HepG2 (cell line): Measurements from ENCODE around the gene DCAF7. TPM values are rescaled to one million over a fixed set of nuclear protein-coding genes. Genes with fewer than 3 reads are reported as not detected.

Source experiments
- CREB1 ChIP-seq, 2 experiments: fragments of 450-650 bp in 1 of 2; IDR thresholded peaks; 2 replicates each; pipeline ENCODE4 v1.6.1; 2016 to 2017; ENCODE audit warnings: control low read depth in 1 of 2, mild to moderate bottlenecking in 1 of 2, missing compliant biosample characterization in 1 of 2, missing genetic modification characterization in 1 of 2
- EEA1 ChIP-seq: sonication (generic); formaldehyde crosslinking; IDR thresholded peaks from 2 replicates; pipeline ENCODE4 v1.5.1; 2020; ENCODE audit warnings: mild to moderate bottlenecking, missing genetic modification reagents, borderline replicate concordance
- HDAC1 ChIP-seq: sonication (generic); formaldehyde crosslinking; IDR thresholded peaks from 2 replicates; pipeline ENCODE4 v1.5.1; 2020; ENCODE audit warnings: mild to moderate bottlenecking, missing genetic modification reagents
- IKZF4 ChIP-seq: sonication (generic); formaldehyde crosslinking; IDR thresholded peaks from 2 replicates; pipeline ENCODE4 v1.5.1; 2020; ENCODE audit warnings: borderline replicate concordance, mild to moderate bottlenecking, low read depth, missing genetic modification reagents; ENCODE audit errors: not compliant biosample characterization
- LBX2 ChIP-seq: sonication (generic); formaldehyde crosslinking; IDR thresholded peaks from 2 replicates; pipeline ENCODE4 v1.5.0; 2020; ENCODE audit warnings: missing genetic modification reagents, mild to moderate bottlenecking, borderline replicate concordance
- MAX ChIP-seq: IDR thresholded peaks from 2 replicates; pipeline ENCODE4 v1.6.1; 2012; ENCODE audit warnings: inconsistent platforms
- MXI1 ChIP-seq: IDR thresholded peaks from 3 replicates; pipeline ENCODE4 v1.6.1; 2012; ENCODE audit warnings: low read depth, low read length, inconsistent platforms, borderline replicate concordance
- NONO ChIP-seq, 2 experiments: fragments of 450-650 bp in 1 of 2; sonication (generic) in 1 of 2; formaldehyde crosslinking in 1 of 2; IDR thresholded peaks in 1 of 2; conservative IDR thresholded peaks in 1 of 2; 2 replicates each; pipeline versions ENCODE4 v1.6.1 to v1.8.0; 2017 to 2022; ENCODE audit warnings: mild to moderate bottlenecking in 1 of 2, missing genetic modification reagents in 1 of 2, moderate library complexity in 1 of 2
- NR1H2 ChIP-seq: sonication (generic); formaldehyde crosslinking; IDR thresholded peaks from 2 replicates; pipeline ENCODE4 v1.8.1; 2022; ENCODE audit warnings: low read depth, missing genetic modification reagents, borderline replicate concordance
- NRL ChIP-seq: sonication (generic); formaldehyde crosslinking; IDR thresholded peaks from 2 replicates; pipeline ENCODE4 v1.5.0; 2020; ENCODE audit warnings: missing genetic modification reagents, mild to moderate bottlenecking, moderate library complexity, borderline replicate concordance
- RCOR2 ChIP-seq: IDR thresholded peaks from 2 replicates; pipeline ENCODE4 v1.6.1; 2016; ENCODE audit warnings: missing biosample characterization, missing genetic modification reagents
- RNF2 ChIP-seq: fragments of 450-650 bp; conservative IDR thresholded peaks from 2 replicates; pipeline ENCODE4 v1.6.1; 2016; ENCODE audit warnings: low read depth
- SMARCE1 ChIP-seq: fragments of 450-650 bp; IDR thresholded peaks from 2 replicates; pipeline ENCODE4 v1.6.1; 2017; ENCODE audit warnings: borderline replicate concordance
- SPEN ChIP-seq: sonication (generic); formaldehyde crosslinking; IDR thresholded peaks from 2 replicates; pipeline ENCODE4 v1.5.1; 2020; ENCODE audit warnings: low read depth, mild to moderate bottlenecking, missing genetic modification reagents
- TMF1 ChIP-seq: sonication (generic); formaldehyde crosslinking; IDR thresholded peaks from 2 replicates; pipeline ENCODE4 v1.8.1; 2022; ENCODE audit warnings: low read depth, missing genetic modification reagents
- XBP1 ChIP-seq: sonication (generic); formaldehyde crosslinking; IDR thresholded peaks from 2 replicates; pipeline ENCODE4 v1.5.0; 2020; ENCODE audit warnings: missing genetic modification reagents
- XRCC5 ChIP-seq: fragments of 200-400 bp; formaldehyde crosslinking; optimal IDR thresholded peaks from 2 replicates; pipeline ENCODE3; 2017; ENCODE audit warnings: mild to moderate bottlenecking, low read length
- ZFP36L2 ChIP-seq: sonication (generic); formaldehyde crosslinking; IDR thresholded peaks from 2 replicates; pipeline ENCODE4 v1.4.0; 2020; ENCODE audit warnings: missing genetic modification reagents
- ZHX2 ChIP-seq, 2 experiments: sonication (generic) in 1 of 2; formaldehyde crosslinking in 1 of 2; IDR thresholded peaks; 2 replicates each; pipeline versions ENCODE4 v1.6.1 to v1.9.0; 2014 to 2022; ENCODE audit warnings: antibody characterized with exemption in 1 of 2, borderline replicate concordance in 1 of 2, inconsistent platforms in 1 of 2, low read depth in 1 of 2, missing genetic modification reagents in 1 of 2
- ZMYM2 ChIP-seq: sonication (generic); formaldehyde crosslinking; IDR thresholded peaks from 2 replicates; pipeline ENCODE4 v1.8.0; 2022; ENCODE audit warnings: mild to moderate bottlenecking, missing genetic modification reagents
- ZNF232 ChIP-seq: sonication (generic); formaldehyde crosslinking; IDR thresholded peaks from 2 replicates; pipeline ENCODE4 v1.4.0; 2020; ENCODE audit warnings: missing genetic modification reagents, borderline replicate concordance
- ZNF3 ChIP-seq: IDR thresholded peaks from 2 replicates; pipeline ENCODE4 v1.7.0; 2017; ENCODE audit warnings: inconsistent platforms
- ZNF7 ChIP-seq: IDR thresholded peaks from 2 replicates; pipeline ENCODE4 v1.6.1; 2016; ENCODE audit warnings: missing biosample characterization, missing genetic modification reagents
- ZNF879 ChIP-seq: sonication (generic); formaldehyde crosslinking; IDR thresholded peaks from 2 replicates; pipeline ENCODE4 v1.8.1; 2023; ENCODE audit warnings: missing genetic modification reagents
- polyA plus RNA-seq, 8 experiments: library from polyadenylated mRNA; depleted of rRNA in 3 of 8; stranded (reverse) in 7 of 8; unstranded in 1 of 8; fragments of >200 nt; fragmentation: Illumina TruSeq in 4 of 8; extraction: Trizol in 4 of 8; gene quantifications; 2 replicates each; pipeline versions ENCODE4 v1.2.1 to v1.2.3, GENCODE V29; 2011 to 2016; ENCODE audit warnings: low read depth in 4 of 8, missing spikeins in 1 of 8, mixed read lengths in 1 of 8; ENCODE audit not compliant: insufficient read depth in 1 of 8
- total RNA-seq, 5 experiments: library from RNA; depleted of rRNA; stranded (reverse); fragments of >200 nt; fragmentation: Illumina TruSeq; extraction: Trizol; gene quantifications; 2 replicates each; pipeline ENCODE4 v1.2.3, GENCODE V29; 2016; ENCODE audit warnings: low read depth in 1 of 5

DCAF7 gene
- total and polyA plus RNA-seq, 2 of the 13 experiments (the other 11 are each of a cell fraction or from before 2014, with no cell fraction given): 55.2 to 73.4 TPM

- TF ChIP-seq ZMYM2 (CRISPR knock-in tag) (peak; percentile 100), TMF1 (CRISPR knock-in tag) (no peak), CREB1 (IDR thresholded peaks at IDR 0.05) (no peak), CREB1 (CRISPR knock-in tag; IDR thresholded peaks at IDR 0.05) (peak; percentile 71), ZNF879 (CRISPR knock-in tag) (no peak), ZNF7 (CRISPR knock-in tag) (0 out of 2 replicates have a peak, but pooled peaks have one; percentile 29), ZNF232 (CRISPR knock-in tag) (no peak; the same call in 1 of the 2 replicates), NONO (IDR thresholded peaks at IDR 0.05) (no peak), NONO (CRISPR knock-in tag; conservative IDR thresholded peaks at IDR 0.05) (peak; percentile 94), RNF2 (no peak), XRCC5 (peak; percentile 55), ZFP36L2 (CRISPR knock-in tag) (no peak), MXI1 (peak; percentile 57; the same call in 1 of the 3 replicates), RCOR2 (peak; percentile 100), SPEN (peak; percentile 74; the same call in 1 of the 2 replicates), ZNF3 (CRISPR knock-in tag) (peak; percentile 95), NR1H2 (CRISPR knock-in tag) (no peak), NRL (CRISPR knock-in tag) (no peak), ZHX2 (IDR thresholded peaks at IDR 0.05; ENCODE audit: low read depth) (0 out of 2 replicates have a peak, but pooled peaks have one; percentile 34), ZHX2 (CRISPR knock-in tag; IDR thresholded peaks at IDR 0.05; ENCODE audit: borderline replicate concordance) (no peak), EEA1 (no peak), HDAC1 (CRISPR knock-in tag) (peak; percentile 91), XBP1 (no peak), MAX (peak; percentile 78), LBX2 (no peak), IKZF4 (peak; percentile 39), SMARCE1 (no peak)
Observed at GRCh38 chr17:63578027-63578768, 27.9 kb downstream of the DCAF7 start (continued).
